ENCODE measurements around the gene AFAP1.

The AFAP1 gene

GRCh38 chr4:7900334-7900909 lies 39.2 kb downstream of the AFAP1 start:
- no peak for FAIRE-seq
- no peak for DNase-seq (ENCODE audit: extremely low spot score, insufficient read length, low read depth)

GRCh38 chr4:7899184-7899869 lies 40.3 kb downstream of the AFAP1 start:
- FAIRE-seq (no peak), DNase-seq (ENCODE audit: extremely low spot score, insufficient read length, low read depth) (no peak)

GRCh38 chr4:7898385-7898784 lies 41.3 kb downstream of the AFAP1 start:
- DNase-seq (ENCODE audit: extremely low spot score, insufficient read length, low read depth) (no peak), FAIRE-seq (no peak)

GRCh38 chr4:7897811-7898210 lies 41.9 kb downstream of the AFAP1 start:
- no peak for FAIRE-seq
- DNase-seq (ENCODE audit: extremely low spot score, insufficient read length, low read depth) = no peak

- FAIRE-seq (no peak), DNase-seq (ENCODE audit: extremely low spot score, insufficient read length, low read depth) (no peak)
Measured at GRCh38 chr4:7894677-7895181, 44.9 kb downstream of the AFAP1 start.

- FAIRE-seq (no peak), DNase-seq (ENCODE audit: extremely low spot score, insufficient read length, low read depth) (no peak)
Measured at GRCh38 chr4:7894098-7894676, 45.5 kb downstream of the AFAP1 start.

- FAIRE-seq (no peak), DNase-seq (ENCODE audit: extremely low spot score, insufficient read length, low read depth) (no peak)
Measured at GRCh38 chr4:7893539-7893938, 46.1 kb downstream of the AFAP1 start.

GRCh38 chr4:7892212-7893019 lies 47.2 kb downstream of the AFAP1 start:
- FAIRE-seq (no peak), DNase-seq (ENCODE audit: extremely low spot score, insufficient read length, low read depth) (no peak)

GRCh38 chr4:7890635-7891393 lies 48.8 kb downstream of the AFAP1 start:
- DNase-seq (ENCODE audit: extremely low spot score, insufficient read length, low read depth) (no peak), FAIRE-seq (no peak)

- FAIRE-seq (no peak), DNase-seq (ENCODE audit: extremely low spot score, insufficient read length, low read depth) (no peak)
Measured at GRCh38 chr4:7887436-7887835, 52.2 kb downstream of the AFAP1 start.

- FAIRE-seq (no peak), DNase-seq (ENCODE audit: extremely low spot score, insufficient read length, low read depth) (no peak)
Measured at GRCh38 chr4:7886007-7886973, 53.4 kb downstream of the AFAP1 start.

GRCh38 chr4:7885216-7886006 lies 54.2 kb downstream of the AFAP1 start:
- FAIRE-seq = no peak
- no peak for DNase-seq (ENCODE audit: extremely low spot score, insufficient read length, low read depth)

- FAIRE-seq = no peak
- DNase-seq (ENCODE audit: extremely low spot score, insufficient read length, low read depth) = no peak
Measured at GRCh38 chr4:7880683-7881082, 59.0 kb downstream of the AFAP1 start.

GRCh38 chr4:7879127-7879526 lies 60.5 kb downstream of the AFAP1 start:
- no peak for DNase-seq (ENCODE audit: extremely low spot score, insufficient read length, low read depth)
- no peak for FAIRE-seq

GRCh38 chr4:7878323-7878722 lies 61.3 kb downstream of the AFAP1 start:
- no peak for FAIRE-seq

GRCh38 chr4:7877176-7877575 lies 62.5 kb downstream of the AFAP1 start:
- FAIRE-seq (no peak), DNase-seq (ENCODE audit: extremely low spot score, insufficient read length, low read depth) (no peak)

More at GRCh38 chr4:7878323-7878722, 61.3 kb downstream of the AFAP1 start:
- DNase-seq (ENCODE audit: extremely low spot score, insufficient read length, low read depth) = no peak

- FAIRE-seq = no peak
- DNase-seq (ENCODE audit: extremely low spot score, insufficient read length, low read depth) = no peak
Measured at GRCh38 chr4:7876201-7876875, 63.3 kb downstream of the AFAP1 start.

GRCh38 chr4:7874838-7875237 lies 64.8 kb downstream of the AFAP1 start:
- DNase-seq (ENCODE audit: extremely low spot score, insufficient read length, low read depth) (no peak), FAIRE-seq (no peak)
